K562 (cell line): Measurements from ENCODE around the gene PCDHA9.

Experiments
- GABPB1 ChIP-seq: sonication (generic); formaldehyde crosslinking; IDR thresholded peaks from 2 replicates; pipeline ENCODE4 v1.8.0; 2022; ENCODE audit warnings: mild to moderate bottlenecking, missing genetic modification reagents
- SRSF1 ChIP-seq: fragments of 200-400 bp; formaldehyde crosslinking; IDR thresholded peaks from 2 replicates; pipeline ENCODE4 v1.6.1; 2017; ENCODE audit warnings: mild to moderate bottlenecking, low read depth, low read length, moderate library complexity
- ZBTB11 ChIP-seq, 3 experiments: fragments of 200-800 bp in 1 of 3; fragments of 250-450 bp in 1 of 3; fragments of 450-650 bp in 1 of 3; sonication (Bioruptor Pico) in 1 of 3; sonication (Bioruptor generic) in 1 of 3; formaldehyde crosslinking in 1 of 3; IDR thresholded peaks; 2 replicates each; pipeline versions ENCODE4 v1.6.1 to v1.8.0; 2016 to 2022; ENCODE audit warnings: mild to moderate bottlenecking in 2 of 3, missing genetic modification characterization in 2 of 3, missing compliant biosample characterization in 1 of 3, moderate library complexity in 1 of 3

- TF ChIP-seq SRSF1 (no peak), ZBTB11 (CRISPR knock-in tag; IDR thresholded peaks at IDR 0.05) (no peak), GABPB1 (CRISPR knock-in tag) (no peak)
Observed at GRCh38 chr5:140828362-140828737, 19.8 kb upstream of the PCDHA9 start.
